NCI-H1436 (cell line): ENCODE measurements around the gene DENND1A.
A peak's percentile ranks its signal among the peaks of the same experiment; 100 is the strongest.

Source experiments
- DNase-seq: peaks from one replicate; lab custom pipeline; 2025; lab: John Stamatoyannopoulos, UW

DENND1A gene

DNA sequence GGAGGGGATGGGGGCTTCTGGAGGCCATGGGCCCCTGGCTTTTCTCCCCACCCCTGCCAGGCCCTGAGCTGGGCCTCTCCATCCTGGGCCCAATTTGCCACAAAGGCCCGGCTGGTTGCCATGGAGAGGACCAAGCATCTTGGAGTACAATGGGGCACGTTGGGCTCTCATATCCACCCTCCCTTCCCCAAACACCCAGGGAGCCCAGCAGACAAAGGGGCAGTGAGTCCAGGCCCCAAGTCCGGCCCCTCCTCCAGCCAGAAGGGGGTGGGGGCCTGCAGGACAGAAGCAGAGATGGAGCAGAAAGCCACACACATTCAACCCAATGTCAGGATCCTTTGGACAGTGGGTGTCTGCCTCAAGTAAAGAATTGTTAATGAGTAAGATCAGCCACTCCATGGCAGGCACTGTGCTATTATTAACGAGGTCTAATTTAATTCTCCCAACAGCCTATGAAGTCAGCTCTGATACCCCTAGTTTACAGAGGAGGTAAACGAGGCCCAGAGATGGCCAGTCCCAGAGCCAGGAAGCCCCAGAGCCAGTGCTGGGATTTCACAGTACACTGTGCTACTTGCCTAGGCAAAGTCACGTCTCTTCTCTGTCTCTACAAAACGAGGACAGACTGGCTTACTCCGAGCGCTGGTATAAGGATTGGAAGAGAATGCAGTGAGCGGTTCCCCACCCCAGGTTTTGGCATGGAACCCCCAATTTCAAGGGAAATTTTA lies 571.6 kb downstream of the DENND1A start:
- DNase-seq, result no peak

GRCh38 chr9:123357743-123358059 lies 572.2 kb downstream of the DENND1A start:
- DNase-seq, result no peak

DNA sequence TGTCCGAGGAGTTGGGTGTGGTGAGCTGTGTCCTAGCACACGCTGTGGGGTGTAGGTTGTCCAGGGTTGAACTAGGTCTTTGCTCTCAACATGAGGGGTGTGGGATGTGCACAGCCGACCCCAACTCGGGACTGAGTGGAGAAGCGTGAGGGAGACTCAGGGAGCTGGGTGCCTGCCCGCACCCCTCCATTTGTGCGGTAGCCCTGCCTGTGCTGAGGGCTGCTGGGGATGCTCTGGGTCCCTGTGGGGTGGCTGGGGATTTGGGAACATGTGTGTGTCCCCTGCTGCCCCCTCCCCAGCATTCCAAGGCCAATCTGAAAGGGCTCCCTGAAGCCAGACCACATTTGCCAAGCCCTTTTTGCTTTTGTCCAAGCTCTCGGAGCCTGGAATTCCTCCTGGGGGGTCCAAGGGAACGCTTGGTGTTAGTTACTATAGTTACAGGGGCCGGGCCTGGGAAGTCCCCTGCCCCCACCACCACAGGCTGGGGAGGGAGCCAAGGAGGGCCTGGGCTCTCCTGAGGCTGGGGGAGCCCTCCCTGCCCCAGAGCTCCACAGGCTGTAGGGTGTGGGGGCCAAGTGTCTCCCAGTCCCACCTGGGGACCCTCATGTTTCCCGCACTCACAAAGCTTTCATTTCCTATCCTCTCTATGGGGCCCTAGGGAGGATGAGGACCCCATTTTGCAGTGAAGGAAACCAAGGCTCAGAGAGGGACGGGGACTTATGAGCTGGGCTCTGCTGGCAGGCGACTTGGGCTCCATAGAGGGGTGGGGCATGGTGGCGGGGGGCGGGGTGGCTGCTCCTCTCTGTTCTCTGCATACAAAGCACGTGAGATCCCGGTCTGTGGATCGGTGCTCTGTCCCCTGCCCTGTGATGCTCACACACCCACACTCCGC lies 572.8 kb downstream of the DENND1A start:
- no peak for DNase-seq

- no peak for DNase-seq
These were observed 574.0 kb downstream of the DENND1A start, which contains the start of gene CRB2 for GRCh38 chr9:123355761-123356431. TSS of gene CRB2 (plus strand) at chr9:123356197. CDS start at chr9:123356261, 64 bp downstream.

- DNase-seq, result no peak
These were observed 575.0 kb downstream of the DENND1A start for GRCh38 chr9:123354806-123355508.

DNA sequence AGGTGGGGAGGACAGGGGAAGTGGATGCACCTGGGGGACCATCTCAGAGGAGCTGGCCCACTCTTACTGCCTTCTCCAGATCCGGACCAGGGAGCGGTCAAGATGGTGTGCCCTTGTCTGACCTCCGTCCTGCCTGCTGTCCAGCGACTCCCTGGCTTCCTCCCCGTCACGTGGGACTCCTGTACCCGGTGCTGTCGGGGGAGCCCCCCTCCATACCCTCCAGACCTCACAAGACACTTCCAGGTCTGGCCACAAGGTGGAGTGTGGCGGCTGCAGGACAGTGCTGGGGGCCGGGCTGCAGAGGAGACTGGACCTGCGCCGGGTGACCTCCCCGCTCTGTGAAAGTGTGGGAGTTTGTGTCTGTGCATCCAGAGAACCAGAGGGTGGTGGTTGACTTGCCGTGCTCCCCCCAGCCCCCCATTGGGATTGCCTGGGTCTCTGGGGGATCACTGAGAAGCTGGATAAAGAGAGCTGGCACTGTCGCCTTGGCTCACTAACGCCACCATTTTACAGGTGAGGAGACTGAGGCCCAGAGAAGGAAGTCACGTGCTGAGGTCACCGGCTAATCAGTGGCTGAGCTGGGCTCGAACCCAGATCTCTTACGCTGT lies 575.8 kb downstream of the DENND1A start:
- DNase-seq, result peak; percentile 53

- DNase-seq, result no peak
These were observed 576.9 kb downstream of the DENND1A start for GRCh38 chr9:123353041-123353440.

DNA sequence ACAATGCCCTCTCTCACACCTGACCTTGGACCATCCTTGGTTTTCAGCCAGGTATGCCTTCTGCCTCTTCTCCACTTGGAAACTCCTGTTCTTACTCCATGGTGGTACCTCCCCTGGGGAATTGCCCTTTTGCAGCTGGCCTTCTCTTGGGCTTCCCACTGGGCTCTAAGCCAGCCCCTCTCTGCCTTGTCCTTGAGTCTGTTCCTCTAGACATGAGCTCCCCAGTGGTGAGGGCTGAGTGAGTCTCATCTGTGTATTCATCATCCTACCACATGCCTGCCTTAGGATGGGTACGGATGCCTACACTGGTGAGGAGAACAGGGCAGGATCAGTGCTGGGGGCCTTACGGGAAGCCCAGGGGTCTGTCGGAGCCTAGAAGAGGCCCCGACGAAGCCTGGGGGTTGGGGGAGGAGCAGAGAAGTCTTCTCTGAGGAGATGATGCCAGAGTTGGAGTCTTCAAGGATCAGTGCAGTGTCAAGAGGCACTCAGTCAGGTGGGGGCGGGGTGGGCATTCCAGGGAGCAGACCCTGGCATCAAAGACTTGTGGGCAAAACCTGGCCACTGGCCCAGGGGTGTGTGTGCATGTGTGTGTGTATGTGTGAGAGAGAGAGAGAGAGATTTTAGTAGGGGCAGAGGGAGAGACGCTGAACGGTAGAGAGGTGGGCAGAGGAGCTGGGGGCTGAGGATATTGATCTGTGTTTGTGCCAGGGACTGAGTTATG lies 579.2 kb downstream of the DENND1A start:
- DNase-seq, result no peak

DNA sequence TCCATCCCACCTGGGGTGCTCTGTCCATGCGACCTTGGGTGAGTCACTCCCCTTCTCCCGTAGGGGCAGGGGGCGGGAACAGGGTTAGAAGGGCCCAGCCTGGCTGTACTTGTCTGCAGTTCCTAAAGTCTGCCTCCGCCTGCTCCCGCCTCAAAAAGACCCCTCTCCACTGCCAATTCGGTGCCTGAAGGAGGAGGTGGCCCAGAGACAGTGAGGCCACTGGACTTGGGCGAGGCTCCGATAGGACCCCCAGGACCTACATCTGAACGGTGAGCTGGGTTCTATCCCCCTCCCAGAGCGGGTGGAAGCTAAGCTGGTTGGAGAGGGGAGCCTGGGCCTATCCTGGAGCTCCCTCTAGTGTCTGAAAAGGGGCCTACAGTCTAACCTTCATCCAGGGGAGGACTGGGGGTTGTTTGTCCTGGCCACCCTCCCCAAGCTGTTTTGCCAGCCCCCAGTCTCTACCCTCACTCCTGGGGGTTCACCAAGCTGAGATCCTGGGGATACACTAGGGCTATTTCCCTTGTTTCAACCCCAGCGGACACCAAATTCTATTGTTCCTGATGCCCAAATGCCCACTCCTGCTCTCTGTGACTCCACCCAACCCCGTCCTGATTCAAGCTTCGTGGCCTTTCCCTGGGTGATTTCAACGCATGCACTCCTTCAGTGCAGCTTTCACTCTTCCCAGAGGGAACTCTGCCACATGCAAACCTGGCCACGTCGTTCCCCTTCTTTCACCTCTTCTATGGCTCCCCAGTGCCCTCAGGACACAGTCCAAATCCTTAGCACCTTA lies 580.0 kb downstream of the DENND1A start:
- DNase-seq, result peak; percentile 61

- no peak for DNase-seq
These were observed 580.9 kb downstream of the DENND1A start for GRCh38 chr9:123349033-123349432.

DNA sequence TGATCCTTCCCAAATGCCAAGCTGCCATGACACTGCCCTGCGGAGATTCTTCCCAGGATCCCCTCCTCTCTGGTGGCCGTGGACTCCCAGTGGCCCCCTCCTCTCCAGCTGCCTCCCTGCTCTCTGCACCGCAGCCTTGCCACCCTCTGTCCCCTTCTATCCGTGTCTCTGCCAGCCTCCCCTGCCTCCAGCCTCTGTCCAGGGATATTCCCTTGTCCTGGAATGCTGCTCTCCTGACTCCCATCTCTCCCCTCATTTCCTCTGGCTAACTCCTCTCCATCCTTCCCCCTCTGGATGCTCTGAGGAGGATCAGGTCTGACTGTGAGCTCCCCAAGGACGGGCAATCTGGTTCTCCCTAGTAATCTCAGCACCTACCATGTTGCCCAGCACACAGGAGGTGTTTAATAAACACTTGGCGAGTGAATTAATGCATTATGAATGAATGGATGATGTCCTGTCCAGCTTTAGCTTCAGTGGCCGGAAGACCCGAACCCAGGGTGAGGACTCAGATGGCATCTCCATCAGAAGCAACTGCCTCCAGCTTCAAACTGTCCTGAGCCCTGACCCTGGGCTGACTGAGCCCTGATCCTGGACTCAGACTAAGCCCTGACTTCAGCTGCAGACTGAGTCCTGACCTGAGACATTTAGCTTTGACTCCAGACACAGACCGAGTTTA lies 581.5 kb downstream of the DENND1A start:
- no peak for DNase-seq

DNA sequence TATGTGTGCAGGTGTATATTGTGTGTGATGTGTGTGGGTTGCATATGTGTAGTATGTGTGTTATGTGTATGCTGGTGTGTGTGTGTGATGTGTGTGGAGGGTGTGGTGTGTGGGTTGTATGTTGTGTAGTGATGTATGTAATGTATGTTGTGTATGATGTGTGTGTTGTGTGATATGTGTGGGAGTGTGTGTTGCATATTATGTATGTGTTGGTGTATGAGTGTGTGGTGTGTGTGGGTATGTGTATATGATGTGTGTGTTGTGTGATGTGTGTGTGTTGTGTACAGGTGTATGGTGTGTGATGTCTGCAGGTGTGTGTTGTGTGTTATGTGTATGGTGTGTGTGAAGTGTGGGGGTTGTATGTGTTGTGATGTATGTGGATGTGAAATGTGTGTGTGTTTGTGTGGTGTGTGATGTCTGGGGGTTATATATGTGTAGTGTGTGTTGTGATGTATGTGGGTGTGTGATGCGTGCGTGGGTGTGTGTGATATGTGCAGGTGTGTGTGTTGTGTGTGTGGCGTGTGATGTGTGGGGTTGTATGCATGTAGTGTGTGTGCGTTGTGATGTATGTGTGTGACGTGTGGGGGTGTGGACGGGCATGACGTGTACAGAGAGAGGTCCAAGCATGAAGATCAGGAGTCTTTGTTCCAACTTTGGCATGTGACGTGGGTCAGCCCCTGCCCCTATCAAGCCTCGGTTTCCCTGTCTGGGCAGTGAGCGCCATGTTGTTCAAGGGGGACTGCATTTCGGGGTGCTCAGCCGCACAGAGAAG lies 582.5 kb downstream of the DENND1A start:
- no peak for DNase-seq

DNA sequence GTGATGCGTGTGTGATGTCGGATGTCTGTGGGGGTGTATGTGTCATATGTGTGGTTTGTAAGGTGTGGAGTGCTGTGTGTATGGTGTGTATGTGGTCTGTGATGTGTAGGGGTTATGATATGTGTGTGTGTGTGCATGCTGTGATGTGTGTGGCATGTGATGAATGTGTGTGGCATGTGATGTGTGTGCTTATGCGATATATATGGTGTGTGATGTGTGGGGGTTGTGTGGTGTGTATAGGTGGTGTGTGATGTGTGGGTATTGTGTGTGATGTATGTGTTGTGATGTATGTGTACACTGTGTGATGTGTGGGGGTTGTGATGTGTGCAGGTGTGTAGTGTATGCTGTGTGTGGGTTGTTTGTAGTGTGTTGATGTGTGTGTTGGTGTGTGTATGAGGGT lies 583.1 kb downstream of the DENND1A start:
- no peak for DNase-seq

- DNase-seq, result no peak
These were observed 583.9 kb downstream of the DENND1A start for GRCh38 chr9:123346026-123346425.

DNA sequence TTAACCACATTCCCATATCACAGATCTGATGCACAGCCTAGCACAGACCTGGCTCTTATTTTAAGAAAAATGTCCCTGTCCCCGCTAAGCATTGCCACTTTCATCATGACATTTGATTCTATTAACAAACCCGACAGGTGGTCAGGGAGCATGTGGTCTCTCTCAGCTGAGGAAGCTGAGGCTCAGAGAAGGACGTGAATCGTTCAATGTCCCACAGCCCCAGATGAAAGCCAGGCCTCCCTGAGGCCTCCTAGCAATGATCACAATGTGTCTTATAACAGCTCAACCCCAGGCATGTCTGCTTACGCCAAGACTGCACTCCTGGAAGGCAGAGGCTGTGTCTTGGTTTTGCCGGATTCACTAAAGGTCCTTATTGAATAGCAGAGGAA lies 584.4 kb downstream of the DENND1A start:
- DNase-seq, result no peak

GRCh38 chr9:123344192-123344949 lies 585.6 kb downstream of the DENND1A start:
- DNase-seq, result no peak

- no peak for DNase-seq
These were observed 586.3 kb downstream of the DENND1A start for GRCh38 chr9:123343443-123344191.
